DND-41 (cell line): ENCODE results near the gene LINS1.

ENCODE experiments used
- ATAC-seq: fragments of 200-7000 bp; cut with Tn5 transposase; 3 replicates; pipeline ENCODE4 v1.9.1; 2021; ENCODE audit warnings: low read depth; ENCODE audit not compliant: insufficient read depth
- DNase-seq: peaks from one replicate; pipeline ENCODE4 v3.0.0-alpha.2; 2020
- H2AFZ ChIP-seq: 2 replicates; pipeline ENCODE4 v1.6.0; 2012; ENCODE audit warnings: low read depth, low read length
- H3K27ac ChIP-seq: 2 replicates; pipeline ENCODE4 v1.5.1; 2012; ENCODE audit warnings: low read length, inconsistent platforms
- H3K27me3 ChIP-seq: fragments of 200-600 bp; sonication (generic); 2 replicates; pipeline ENCODE4 v1.6.0; 2012; ENCODE audit warnings: low read length, mild to moderate bottlenecking, inconsistent platforms; ENCODE audit not compliant: insufficient read depth, poor library complexity
- H3K36me3 ChIP-seq: 2 replicates; pipeline ENCODE4 v1.5.1; 2012; ENCODE audit warnings: low read length, inconsistent platforms; ENCODE audit not compliant: insufficient read depth
- H3K4me1 ChIP-seq: 2 replicates; pipeline ENCODE4 v1.5.1; 2012; ENCODE audit warnings: mild to moderate bottlenecking, low read length; ENCODE audit not compliant: insufficient read depth
- H3K4me2 ChIP-seq: 2 replicates; pipeline ENCODE4 v1.6.0; 2012; ENCODE audit warnings: mild to moderate bottlenecking, moderate library complexity, low read length, inconsistent platforms; ENCODE audit not compliant: insufficient read depth
- H3K4me3 ChIP-seq, 2 experiments: fragments of 200-600 bp in 1 of 2; shearing (Covaris generic) in 1 of 2; 2 replicates each; pipeline ENCODE4 v1.5.1; 2012 to 2016; ENCODE audit warnings: inconsistent platforms in 2 of 2, low read length in 2 of 2, mild to moderate bottlenecking in 2 of 2, low read depth in 1 of 2, moderate library complexity in 1 of 2
- H3K79me2 ChIP-seq: 2 replicates; pipeline ENCODE4 v1.6.0; 2012; ENCODE audit warnings: low read length, inconsistent platforms; ENCODE audit not compliant: insufficient read depth
- H3K9ac ChIP-seq: 2 replicates; pipeline ENCODE4 v1.6.0; 2012; ENCODE audit warnings: low read depth, mild to moderate bottlenecking, inconsistent platforms, low read length, moderate library complexity
- H3K9me3 ChIP-seq: 2 replicates; pipeline ENCODE4 v1.5.1; 2012; ENCODE audit warnings: low read length, moderate library complexity, mild to moderate bottlenecking, inconsistent platforms; ENCODE audit not compliant: insufficient read depth, severe bottlenecking
- H4K20me1 ChIP-seq: 2 replicates; pipeline ENCODE4 v1.6.0; 2012; ENCODE audit warnings: low read length; ENCODE audit not compliant: insufficient read depth
- EZH2 ChIP-seq: IDR thresholded peaks from 3 replicates; pipeline ENCODE4 v1.6.1; 2012; ENCODE audit warnings: borderline replicate concordance, low read depth, mild to moderate bottlenecking, moderate library complexity, low read length, inconsistent platforms; ENCODE audit not compliant: severe bottlenecking
- TF ChIP-seq, protein P1 (sequence below): IDR thresholded peaks from 2 replicates; pipeline ENCODE4 v1.5.1; 2012; ENCODE audit warnings: borderline replicate concordance, low read length, moderate library complexity, mild to moderate bottlenecking; ENCODE audit not compliant: poor library complexity, severe bottlenecking; ENCODE audit errors: extremely low read depth

LINS1 gene

GRCh38 chr15:100648951-100649350 lies 47.0 kb upstream of the LINS1 start:
- Histone ChIP-seq H2AFZ (no peak overlapping the region), H3K27ac (no peak overlapping the region), H3K27me3 (no peaks in the 10 kb centered on the region), H3K79me2 (no peaks in the 10 kb centered on the region; the same call in 1 of the 2 replicates), H3K4me3 (no peak overlapping the region), H3K9ac (no peak overlapping the region), H3K36me3 (peaks cover 4% of the 10 kb centered on the region; the same call in 1 of the 2 replicates), H4K20me1 (no peaks in the 10 kb centered on the region; the same call in 1 of the 2 replicates), H3K9me3 (no peaks in the 10 kb centered on the region), H3K4me1 (no peaks in the 10 kb centered on the region), H3K4me2 (no peak overlapping the region)
- ATAC-seq (no peak), DNase-seq (no peak)
- TF ChIP-seq, protein P1, sequence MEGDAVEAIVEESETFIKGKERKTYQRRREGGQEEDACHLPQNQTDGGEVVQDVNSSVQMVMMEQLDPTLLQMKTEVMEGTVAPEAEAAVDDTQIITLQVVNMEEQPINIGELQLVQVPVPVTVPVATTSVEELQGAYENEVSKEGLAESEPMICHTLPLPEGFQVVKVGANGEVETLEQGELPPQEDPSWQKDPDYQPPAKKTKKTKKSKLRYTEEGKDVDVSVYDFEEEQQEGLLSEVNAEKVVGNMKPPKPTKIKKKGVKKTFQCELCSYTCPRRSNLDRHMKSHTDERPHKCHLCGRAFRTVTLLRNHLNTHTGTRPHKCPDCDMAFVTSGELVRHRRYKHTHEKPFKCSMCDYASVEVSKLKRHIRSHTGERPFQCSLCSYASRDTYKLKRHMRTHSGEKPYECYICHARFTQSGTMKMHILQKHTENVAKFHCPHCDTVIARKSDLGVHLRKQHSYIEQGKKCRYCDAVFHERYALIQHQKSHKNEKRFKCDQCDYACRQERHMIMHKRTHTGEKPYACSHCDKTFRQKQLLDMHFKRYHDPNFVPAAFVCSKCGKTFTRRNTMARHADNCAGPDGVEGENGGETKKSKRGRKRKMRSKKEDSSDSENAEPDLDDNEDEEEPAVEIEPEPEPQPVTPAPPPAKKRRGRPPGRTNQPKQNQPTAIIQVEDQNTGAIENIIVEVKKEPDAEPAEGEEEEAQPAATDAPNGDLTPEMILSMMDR = no peak
- TF ChIP-seq EZH2 = no peak

DNA sequence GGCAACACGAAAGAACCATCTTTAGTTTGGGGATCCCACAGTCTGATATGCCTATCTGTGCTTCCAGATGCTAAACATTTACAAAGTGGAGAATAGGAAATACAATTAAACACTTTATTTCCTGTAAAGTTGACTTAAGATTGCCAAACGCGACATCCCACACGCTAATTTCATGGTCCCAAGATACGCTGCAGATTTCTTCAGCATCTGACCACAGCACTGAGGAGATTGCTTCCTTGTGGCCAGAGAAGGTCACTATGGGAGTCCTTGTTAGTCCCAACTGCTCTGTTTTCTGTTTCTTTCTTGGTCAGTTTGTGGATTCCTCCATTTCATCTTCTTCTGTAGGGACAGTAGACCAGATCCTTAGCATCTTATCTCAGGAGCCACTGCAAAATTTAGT lies 43.7 kb upstream of the LINS1 start:
- Histone ChIP-seq H2AFZ (no peak overlapping the region), H3K4me2 (no peak overlapping the region), H3K27me3 (no peaks in the 10 kb centered on the region), H3K4me1 (no peaks in the 10 kb centered on the region), H3K36me3 (no peaks in the 10 kb centered on the region; the same call in 1 of the 2 replicates), H3K27ac (no peak overlapping the region), H3K79me2 (peaks cover 2% of the 10 kb centered on the region; the same call in 1 of the 2 replicates), H4K20me1 (peaks cover 12% of the 10 kb centered on the region), H3K4me3 (no peak overlapping the region), H3K9ac (no peak overlapping the region), H3K9me3 (no peaks in the 10 kb centered on the region)
- DNase-seq (no peak), ATAC-seq (no peak)
- TF ChIP-seq EZH2 = no peak
- TF ChIP-seq, protein P1 = no peak

DNA sequence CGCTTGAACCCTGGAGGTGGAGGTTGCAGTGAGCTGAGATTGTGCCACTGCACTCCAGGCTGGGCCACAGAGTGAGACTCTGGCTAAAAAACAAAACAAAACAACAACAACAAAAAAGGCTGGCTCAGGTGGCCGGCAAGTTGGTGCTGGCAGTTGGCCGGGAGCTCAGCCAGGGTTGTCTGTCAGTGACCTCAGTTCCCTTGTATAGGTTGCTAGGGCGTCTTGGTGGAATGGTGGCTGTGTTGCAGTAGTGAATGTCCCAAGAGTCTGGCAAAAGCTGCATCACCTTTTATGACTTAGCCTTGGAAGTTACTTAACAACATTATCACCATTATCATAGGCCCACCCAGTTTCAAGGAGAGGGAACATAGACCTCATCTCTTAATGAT lies 41.0 kb upstream of the LINS1 start:
- Histone ChIP-seq H3K4me1 (no peaks in the 10 kb centered on the region), H3K36me3 (no peaks in the 10 kb centered on the region), H3K9ac (no peak overlapping the region), H3K4me2 (no peak overlapping the region), H3K27ac (no peak overlapping the region), H2AFZ (no peak overlapping the region), H3K79me2 (peaks cover 4% of the 10 kb centered on the region; the same call in 1 of the 2 replicates), H3K9me3 (no peaks in the 10 kb centered on the region), H4K20me1 (peaks cover 12% of the 10 kb centered on the region), H3K27me3 (no peaks in the 10 kb centered on the region), H3K4me3 (no peak overlapping the region)
- no peak for TF ChIP-seq EZH2
- TF ChIP-seq, protein P1 = no peak
- ATAC-seq = no peak
- DNase-seq = no peak
